CD4-positive, alpha-beta T cell treated with Interleukin-15 for 1 hour (primary cell): ENCODE measurements around the gene MYOZ1.

ENCODE experiments used
- DNase-seq: peaks from one replicate; pipeline ENCODE4 v3.0.0-alpha.2; 2020

MYOZ1 gene

DNA sequence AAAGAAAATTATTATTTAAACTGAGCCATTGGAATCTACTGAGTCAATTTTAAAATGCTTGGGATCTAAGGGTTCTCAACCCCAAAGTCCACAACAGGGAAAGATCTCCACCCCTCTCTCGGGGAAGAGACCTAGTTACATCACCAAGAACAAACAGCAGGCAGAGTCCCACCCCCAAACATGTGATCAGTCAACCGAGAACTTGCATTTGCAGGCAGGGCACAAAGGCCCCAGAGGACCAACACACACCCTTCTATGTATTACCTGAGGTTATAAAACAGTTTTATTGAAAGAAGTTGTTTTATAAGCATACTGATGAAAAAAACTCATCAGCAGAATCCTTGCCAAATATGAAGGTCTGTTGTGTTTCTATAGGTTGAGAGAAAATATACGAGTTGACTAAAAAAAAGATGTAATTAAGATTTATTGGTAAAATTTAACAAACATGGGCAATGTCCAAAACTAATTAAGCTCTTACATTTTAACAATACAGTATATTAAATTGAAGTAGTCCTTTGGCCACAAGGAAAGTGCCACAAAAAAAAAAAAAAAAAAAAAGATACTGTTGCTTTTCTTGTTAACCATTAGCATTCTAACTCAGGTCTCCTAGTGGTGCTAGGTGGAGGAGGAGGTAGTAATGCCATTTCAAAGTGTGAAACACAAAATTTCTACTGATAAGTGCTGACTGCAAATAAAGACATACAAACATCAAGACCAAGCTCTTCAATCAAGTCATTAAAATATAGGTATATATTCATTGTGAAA, 49.2 kb downstream of the MYOZ1 start:
- peak; percentile 31 for DNase-seq

DNA sequence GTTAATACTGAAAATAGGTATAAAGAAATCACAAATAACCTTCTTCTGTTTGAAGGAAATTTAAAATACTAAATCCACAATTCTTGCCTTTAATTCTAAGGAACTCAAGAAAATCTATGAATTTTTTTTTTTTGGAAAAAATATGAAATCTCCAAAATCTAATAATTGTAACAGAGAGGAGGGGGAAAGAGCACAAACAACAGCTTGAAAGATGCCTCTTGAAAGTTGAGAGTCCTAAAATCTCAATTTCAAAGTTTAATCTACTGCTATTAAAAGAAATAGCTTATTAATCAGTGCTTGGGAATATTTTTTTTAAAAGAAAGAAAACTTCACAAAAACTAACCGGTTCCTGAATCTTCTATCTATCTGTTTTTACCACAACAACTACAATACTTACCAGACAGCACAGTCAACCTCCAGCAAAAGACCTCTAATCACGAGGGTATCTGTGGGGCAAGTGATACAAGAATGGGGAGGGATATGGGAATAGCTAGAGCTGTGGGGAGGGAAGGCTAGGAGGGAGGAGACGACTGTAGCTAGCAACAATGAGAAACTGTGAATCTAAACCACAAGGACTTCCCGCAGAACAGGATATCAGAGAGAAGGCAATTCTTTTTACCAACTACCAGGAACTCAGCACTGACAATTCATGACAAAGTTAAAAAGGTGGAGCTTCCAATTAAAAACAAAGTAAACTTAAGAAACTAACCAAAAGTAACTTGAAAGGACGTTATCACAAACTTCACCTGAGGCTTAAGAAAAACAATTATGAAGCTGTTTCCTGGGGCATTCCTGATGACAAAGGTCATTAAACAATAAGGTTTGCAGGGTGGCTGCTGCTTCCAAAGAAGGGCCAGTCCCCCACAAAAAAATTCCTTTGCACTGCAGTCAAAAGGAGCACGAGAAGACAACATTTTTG, 50.1 kb downstream of the MYOZ1 start, which contains the start of gene USP54:
Gene USP54 (minus strand): TSS at position 462 of the 919 bp plus-strand sequence. CDS start 15,684 bp downstream, outside the sequence.
- DNase-seq: no peak

- no peak for DNase-seq
Measured at GRCh38 chr10:73589563-73590126, 51.6 kb downstream of the MYOZ1 start.

DNA sequence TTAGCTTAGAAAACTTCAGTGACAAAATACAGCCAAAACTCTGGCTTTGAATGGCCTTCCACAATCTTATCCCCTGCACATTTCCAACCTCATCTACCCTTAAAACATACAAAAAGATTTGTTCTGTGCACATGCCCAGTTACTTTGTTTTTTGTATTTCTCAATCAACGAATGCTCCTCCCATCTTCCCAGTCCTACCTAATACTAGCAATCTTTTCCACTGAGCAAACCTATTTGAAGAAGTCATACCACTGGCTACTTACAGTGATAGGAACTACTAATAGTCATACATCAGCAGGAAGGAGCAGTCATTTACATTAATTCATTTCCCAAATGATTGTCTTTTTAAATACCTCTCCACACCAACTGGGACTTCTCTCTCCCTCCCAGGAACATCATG, 52.6 kb downstream of the MYOZ1 start:
- no peak for DNase-seq

DNA sequence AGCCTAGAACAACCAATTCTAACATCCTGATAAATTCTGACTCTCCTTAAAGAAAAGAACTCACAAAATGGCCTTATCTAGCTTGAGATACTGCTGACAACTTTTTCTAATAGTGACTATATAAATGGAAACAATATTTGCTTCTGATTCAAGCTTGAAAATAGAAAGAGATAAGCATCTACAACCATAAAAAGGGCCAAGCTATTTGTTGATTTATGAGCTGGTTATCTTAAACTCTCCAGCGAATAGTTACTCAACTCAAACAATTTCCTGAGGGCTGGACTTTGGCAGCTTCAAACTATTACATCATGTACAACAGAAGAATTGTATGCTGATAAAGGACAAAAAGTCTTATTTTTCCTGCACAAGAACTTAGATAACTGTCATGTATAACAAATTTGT, 54.7 kb downstream of the MYOZ1 start:
- no peak for DNase-seq

DNA sequence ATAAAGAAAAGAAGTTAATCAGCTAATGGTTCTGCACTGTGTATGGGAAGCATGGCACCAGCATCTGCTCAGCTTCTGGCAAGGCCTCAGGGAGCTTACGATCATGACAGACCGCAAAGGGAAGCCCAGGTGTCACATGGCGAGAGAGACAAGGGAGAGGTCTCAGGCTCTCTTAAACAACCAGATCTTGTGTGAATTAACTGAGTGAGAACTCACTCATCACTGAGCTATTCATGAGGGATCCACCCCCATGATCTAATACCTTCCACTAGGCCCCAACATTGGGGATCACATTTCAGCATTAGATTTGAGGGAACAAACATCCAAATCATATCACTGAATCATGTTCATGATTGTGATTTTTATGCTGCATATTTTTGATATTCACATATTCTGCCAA, 55.9 kb downstream of the MYOZ1 start:
- DNase-seq: no peak

- no peak for DNase-seq
Measured at GRCh38 chr10:73584737-73585136, 56.5 kb downstream of the MYOZ1 start.

DNA sequence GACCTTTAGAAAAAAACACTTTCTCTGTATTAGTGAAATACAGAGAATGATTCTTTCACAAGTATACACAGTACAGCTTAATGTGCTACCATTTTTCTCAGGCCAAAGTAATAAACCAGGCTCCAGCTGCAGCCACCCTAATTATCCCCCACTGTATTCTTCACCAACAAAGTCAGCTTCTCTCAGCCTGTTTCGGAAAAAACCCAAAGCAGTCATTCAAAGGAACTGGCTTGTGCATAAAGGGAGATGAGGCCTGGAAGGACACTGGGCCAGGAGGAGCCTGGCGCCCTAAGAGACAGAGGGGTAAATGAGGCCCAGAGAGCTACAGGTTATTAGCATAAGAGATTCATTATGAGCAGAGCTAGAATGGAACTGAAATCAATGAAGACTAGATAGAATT, 59.4 kb downstream of the MYOZ1 start:
- DNase-seq: no peak
